Measurements from ENCODE around the gene FOXJ1.

The FOXJ1 gene

DNA sequence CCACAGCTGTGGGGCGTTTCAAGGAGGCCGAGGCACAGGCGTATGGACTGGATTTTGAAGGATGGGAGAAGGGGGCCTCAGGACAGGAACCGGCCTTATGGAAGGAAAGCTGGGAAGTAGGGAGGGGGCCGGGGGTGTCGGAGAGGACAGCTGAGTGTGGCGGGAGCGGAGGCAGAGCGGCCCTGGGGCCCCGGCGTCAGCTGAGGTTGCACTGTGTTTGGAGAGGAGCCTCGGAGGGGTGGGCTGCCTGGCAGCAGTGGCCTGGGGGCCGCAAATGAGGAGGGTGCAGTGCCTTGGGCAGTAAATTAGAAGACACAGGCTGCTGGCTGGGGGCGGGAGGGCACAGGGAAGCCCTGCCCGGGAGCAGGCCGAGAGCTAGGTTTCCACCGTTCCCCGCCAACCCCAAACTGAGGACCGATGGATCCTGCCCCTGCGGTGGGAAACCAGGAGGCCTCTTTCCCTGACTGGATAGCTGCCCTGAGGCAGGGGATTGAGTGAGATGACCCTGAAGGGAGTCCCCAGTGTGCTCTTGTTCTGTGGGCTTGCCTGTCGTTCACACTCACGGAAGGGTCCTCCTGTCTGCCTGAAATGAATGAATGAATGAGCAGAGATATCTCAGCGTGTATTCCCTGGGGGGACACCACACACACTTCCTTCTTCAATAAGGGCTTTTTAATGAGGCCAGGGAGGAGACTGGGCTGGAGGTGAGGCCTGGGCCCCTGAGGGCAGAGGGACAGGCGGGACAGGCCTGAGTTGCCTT lies 18.4 kb downstream of the FOXJ1 start:
- no peak for DNase-seq

DNA sequence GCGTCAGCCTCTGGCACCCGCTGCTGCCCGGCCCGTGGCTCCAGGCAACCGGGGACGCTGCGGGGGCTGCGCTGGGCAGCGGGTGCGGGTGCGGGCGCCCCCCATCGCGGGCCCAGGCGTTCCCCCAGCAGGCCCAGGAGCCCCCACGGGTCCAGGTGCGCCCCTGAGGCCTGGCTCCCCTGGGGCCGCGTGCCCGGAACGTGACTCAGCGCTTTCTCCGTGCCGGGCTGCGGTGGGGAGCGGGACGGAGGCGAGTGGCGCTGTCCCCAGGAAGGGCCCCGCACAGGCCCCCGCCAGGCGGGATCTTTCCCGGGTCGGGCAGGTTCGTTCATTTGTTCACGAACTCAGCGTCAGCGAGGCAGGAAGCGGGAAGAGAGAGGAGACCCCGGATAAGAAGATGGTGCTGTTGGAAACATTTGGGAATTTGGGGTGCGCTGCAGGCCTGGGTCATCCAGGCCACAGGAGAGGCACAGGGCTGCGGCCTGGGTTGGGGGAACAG lies 19.1 kb downstream of the FOXJ1 start:
- DNase-seq: no peak

DNA sequence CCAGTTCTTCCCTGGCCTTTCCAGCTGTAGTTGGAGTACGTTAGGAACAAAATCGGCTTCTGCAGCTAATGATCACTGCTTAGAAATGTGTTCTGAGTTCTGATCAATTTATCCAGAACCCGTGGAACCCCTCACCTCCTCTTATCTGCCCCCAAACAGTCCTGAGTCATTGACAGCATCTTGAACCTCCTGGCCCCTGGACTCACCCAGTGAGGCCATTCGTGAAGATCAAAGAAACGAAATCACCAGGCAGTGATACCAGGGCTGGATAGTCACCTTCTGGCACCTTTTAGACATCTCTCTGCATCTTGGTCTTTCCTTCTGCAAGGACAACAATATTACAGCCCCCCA lies 20.4 kb downstream of the FOXJ1 start:
- no peak for DNase-seq

DNA sequence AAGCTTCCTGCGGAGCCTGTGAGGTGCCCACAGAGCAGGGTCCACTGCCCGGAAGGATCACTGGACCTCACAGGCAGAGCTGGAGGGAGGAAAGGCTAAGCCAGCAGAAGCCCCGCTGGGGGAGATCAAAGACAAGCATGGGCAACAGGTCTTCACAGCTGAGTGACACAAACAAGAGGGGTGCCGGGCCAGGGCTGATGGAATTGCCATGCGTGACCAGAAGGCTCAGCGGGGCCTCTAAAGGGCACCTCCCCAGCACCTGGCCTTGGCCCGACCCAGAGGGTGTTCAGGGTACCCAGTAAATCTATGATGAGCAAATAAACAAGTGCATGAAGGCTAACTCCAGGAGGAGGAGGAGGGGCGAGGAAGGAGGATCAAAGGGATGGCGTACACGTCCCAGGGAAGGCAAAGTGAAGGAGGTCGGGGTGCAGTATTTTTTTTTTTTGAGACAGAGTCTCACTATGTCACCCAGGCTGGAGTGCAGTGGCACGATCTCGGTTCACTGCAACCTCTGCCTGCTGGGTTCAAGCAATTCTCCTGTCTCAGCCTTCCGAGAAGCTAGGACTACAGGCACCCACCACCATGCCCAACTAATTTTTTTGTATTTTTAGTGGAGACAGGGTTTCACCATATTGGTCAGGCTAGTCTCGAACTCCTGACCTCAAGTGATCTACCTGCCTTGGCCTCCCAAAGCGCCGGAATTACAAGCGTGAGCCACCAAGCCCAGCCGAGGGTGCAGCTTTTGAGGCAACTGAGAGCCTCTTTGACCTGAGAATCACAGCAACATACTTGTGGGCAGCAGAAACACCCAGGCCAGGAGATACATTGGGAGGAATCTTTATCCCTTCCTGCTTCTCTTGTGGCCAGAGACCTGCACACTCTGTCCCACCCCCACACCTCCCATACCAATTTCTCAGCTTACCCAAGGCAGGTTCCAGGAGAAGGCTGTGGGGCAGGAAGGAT lies 21.4 kb downstream of the FOXJ1 start:
- no peak for DNase-seq

DNA sequence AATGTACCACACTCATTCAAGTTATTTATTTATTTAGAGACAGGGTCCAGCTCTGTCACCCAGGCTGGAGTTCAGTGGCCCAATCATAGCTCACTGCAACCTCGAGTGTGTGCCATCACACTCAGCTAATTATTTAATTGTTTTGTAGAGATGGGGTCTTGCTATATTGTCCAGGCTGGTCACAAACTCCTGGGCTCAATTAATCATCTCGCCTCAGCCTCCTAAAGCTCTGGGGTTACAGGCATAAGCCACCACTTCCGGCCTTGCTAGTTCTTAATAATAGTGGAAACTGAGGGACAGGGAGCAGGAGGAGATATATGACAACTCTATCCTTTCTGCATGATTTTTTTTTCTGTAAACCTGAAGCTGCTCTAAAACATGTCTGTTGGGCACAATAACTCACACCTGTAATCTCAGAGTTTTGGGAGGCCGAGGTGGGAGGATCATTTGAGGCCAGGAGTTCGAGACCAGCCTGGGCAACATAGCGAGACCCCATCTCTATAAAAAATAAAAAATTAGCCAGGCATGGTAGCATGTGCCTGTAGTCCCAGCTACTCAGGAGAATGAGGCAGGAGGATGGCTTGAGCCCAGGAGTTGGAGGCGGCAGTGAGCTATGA lies 25.8 kb downstream of the FOXJ1 start:
- no peak for DNase-seq

DNA sequence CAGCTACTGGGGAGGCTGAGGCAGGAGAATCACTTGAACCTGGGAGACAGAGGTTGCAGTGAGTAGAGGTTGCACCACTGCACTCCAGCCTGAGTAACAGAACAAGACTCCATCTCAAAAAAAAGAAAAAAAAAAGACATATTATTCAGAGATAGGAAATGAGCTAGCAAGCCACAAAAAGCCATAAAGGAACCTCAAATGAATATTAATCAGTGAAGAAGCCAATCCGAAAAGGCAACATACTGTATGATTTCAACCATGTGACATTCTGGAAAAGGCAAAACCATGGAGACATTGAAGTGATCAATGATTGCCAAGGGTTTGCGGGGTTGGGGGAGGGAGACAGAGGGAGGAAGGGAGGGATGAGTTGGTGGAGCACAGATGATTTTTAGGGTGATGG lies 29.1 kb downstream of the FOXJ1 start:
- no peak for DNase-seq

DNA sequence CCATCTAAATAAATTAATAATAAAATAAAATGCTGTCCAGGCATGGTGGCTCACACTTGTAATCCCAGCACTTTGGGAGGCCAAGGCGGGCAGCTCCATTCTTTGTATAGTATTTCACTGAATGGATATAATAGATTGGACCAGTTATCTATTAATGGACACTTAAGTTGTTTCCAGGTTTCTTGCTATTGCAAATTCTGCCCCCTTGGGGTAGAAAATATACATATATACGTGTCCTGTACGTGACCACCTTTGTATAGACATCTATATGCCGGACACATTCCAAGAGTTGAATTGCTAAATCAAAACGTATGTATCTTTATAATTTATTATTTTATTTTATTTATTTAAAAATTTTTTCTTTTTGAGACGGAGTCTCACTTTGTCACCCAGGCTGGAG lies 33.5 kb downstream of the FOXJ1 start:
- no peak for DNase-seq

DNA sequence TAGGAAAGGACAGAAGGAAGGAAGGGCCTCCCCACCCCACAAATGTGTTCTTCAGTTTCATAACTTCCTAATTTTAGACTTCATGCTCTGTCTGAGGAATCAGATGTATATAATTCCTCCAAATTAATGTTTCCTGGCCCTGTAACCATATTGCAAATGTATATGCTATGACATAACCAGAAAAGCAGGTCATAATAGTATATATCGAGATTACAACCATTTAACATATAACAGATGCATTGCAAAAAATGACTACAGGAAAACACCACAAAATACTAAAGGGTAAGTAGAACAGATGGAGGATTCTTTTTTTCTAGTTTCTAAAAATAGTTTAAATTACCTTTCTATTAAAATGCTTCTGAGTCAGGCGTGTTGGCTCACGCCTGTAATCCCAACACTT lies 34.3 kb downstream of the FOXJ1 start:
- no peak for DNase-seq

DNA sequence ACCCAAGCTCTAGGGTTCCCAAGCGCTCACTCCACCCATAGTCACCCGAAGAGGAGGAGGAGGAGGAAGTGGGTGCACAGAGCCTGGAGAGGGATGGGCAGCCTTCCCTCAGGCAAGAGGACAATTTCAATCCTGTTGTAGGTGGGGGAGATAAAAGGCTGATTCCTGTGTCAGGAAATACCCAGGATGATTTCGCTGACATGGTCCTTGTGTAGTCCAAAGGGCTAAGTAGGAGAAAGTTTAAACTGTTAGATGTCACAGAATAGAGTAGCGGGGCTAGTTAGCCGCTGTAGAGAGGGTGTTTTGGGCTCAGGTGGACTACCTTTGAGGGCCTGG lies 36.2 kb downstream of the FOXJ1 start:
- DNase-seq: no peak

DNA sequence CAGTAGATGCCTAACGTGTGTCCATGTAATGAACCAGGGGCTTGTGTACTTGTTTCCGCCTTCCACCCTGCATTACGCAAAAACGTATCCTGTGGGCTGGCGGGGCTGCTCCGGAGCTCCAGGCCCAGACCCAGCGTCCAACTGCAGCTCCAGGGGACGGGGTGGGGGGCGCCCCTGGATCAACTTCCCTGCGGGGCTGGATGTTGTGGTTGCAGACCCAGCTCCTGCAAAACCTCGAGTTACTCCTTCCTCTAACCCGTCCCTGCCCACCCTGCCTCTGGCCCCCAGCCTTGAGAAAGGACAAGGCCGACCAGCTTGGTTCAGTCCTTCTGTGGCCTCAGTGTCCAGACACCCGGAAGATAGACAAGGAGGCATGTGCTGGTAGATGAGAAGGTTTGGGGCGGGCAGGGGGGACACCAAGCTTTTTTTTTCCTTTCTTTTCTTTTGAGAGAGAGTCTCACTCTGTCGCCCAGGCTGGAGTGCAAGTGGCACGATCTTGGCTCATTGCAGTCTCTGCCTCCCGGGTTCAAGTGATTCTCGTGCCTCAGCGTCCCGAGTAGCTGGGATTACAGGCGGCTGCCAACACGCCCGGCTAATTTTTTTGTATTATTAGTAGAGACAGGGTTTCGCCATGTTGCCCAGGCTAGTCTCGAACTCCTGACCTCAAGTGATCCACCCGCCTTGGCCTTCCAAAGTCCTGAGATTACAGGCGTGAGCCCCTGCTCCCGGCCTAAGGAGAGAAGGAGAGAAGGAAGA lies 36.7 kb downstream of the FOXJ1 start:
- no peak for DNase-seq

DNA sequence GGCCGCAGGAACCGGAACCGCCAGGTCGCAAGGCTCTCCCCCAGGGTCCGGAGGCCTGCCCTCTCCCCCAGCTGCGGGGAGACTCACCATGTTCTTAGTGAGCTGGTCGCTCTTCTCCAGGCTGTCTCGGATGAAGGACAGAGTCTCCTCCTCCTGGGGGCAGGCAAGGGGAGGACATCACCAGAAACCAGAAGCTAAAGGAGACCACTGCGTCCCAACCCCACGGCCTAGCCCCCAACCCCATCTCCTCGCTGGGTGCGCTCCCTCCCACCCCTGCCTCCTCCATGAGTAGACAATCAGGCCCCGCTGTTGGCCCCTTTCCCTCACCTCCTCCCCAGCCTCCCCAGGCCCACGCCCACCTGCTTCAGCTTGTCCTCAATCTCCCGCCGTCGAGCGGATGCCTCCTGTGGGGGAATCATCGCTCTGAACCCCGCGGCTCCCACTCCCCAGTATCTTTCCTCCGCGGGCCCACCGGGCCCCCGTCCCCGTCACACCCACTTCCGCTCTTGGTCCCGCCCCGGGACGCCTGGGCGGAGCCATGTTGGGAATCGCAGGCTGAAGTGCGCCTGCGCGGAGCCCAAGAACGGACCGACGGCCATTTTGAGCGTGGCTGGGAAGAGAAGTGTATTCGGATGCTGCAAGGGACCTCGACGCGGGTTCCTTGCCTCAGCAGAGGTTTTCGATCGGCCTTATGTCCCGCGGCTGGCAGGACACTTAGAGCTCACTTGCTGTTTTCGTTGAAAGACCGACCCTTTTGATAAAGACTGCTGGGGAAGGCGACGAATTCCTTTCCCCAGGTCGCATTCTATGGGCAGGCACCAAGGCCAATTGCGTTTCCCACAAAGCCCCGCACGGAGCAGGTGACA lies 37.5 kb downstream of the FOXJ1 start, which contains the start of gene EXOC7:
Gene EXOC7, minus strand, starts transcription at position 514 of the 866 bp plus-strand sequence. Its CDS starts 95 bp downstream, at position 419.
- DNase-seq: peak; percentile 98

DNA sequence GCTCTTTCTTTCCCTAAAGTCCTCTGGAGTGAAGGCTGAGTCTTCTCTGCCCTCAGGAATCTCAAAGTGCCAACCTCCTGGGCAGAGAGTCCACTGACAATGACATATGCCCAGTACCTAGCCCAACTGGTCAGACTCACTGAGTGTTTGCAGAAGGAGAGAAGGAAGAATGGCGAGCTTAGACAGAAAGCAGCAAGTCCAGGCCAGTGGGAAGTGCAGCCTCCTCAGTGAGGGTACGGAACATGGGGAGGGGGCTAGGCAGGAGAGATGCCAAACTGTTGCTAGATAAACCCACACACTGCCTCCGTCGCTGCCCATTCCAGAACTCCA lies 38.1 kb downstream of the FOXJ1 start:
- no peak for DNase-seq

DNA sequence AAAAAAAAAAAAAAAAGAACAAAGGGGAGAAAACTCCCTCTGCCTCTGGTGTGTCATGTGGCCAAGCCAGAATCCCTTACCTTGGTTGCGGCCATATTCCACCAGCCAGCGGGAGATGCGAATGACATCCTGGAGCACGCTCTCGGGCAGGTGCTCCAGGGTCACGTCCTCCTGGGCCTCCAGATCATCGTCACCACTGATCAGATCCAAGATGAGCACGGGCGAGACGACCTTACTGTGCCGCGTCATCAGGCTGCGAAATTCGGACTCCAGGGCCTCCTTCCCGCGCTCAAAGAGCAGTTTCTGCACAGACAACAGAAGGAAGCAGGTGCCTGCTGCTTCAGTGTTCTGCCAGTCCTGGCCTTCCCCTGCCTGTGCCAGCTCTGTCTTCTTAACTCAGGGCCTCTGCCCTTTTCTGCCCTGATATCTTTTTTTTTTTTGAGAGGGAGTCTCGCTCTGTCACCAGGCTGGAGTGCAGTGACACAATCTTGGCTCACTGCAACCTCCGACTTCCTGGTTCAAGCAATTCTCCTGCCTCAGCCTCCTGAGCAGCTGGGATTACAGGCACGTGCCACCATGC lies 43.2 kb downstream of the FOXJ1 start:
- no peak for DNase-seq

DNA sequence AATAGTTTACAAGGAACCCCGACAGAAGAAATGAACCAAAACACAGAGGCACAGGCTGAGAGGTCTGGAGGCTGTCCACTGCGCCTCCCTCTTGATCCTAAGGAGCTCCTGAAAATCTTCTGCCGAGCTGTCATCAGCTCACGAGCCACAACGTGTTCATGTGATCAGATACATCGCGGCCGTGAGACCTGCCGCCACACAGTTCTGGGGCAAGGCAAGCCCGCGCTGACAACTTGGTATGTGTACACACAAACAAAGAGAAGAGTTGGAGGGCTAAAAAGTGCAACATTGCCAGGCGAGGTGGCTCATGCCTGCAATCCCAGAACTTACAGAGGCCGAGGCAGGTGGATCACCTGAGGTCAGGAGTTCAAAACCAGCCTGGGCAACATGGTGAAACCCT lies 45.1 kb downstream of the FOXJ1 start:
- DNase-seq: no peak

DNA sequence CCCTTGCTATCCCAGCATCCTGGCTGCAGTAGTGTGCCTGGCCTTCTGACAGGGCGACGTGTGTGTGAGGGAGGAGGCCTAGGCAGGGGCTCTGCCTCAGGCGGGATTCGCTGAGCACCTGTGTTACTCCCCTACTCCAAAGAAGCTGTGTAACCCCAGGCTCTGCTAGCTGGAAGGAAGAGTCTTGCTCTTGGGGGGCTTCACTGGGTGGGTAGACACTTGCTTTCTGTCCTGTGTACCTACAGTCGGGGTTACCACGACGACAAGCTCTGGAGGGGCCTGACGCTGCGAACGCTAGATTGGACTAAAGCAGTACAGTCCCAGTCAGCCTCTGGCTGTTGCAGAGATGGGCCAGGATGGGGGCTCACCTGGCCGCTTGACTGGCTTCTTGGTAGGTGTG lies 47.0 kb downstream of the FOXJ1 start:
- DNase-seq: no peak

DNA sequence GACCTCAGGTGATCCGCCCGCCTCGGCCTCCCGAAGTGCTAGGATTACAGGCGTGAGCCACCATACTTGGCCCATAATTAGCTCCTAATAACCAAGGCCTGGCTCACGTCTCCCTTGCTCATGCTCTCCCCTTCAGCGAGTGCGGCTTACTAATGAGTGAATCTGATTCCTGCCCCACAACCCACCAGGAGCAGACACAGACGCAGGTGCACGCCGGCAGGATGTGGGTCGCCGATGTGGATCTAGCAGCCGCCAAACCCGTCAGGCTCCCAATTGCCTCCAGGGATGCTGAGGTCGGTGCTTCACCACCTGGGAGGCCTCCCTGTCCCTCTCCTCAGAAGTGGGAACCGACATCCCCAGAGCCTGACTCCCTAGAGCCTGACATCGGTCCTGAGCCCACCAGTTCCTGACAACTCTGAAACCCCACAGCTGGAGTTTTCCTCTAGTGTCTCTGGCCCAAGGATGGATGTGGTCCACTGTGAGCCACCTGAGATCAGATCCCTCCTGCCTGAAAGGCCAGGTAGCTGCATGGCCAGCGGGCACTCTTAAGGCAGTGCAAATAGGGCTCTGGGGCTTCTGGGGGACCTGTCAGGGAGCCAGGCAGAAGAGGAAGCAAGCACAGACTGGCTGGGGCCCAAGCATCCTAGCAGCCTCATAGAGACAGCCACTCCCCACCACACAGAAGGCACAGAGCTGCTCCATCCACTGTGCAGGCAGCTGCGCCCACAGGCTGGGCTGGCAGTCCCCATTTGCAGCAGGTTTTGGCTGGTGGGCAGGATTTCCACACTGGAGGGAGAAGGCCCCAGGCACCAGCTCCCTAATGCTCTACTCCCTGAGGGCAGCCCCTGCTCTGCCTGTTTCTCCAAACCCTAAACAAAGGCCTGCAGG lies 48.3 kb downstream of the FOXJ1 start:
- DNase-seq: no peak

DNA sequence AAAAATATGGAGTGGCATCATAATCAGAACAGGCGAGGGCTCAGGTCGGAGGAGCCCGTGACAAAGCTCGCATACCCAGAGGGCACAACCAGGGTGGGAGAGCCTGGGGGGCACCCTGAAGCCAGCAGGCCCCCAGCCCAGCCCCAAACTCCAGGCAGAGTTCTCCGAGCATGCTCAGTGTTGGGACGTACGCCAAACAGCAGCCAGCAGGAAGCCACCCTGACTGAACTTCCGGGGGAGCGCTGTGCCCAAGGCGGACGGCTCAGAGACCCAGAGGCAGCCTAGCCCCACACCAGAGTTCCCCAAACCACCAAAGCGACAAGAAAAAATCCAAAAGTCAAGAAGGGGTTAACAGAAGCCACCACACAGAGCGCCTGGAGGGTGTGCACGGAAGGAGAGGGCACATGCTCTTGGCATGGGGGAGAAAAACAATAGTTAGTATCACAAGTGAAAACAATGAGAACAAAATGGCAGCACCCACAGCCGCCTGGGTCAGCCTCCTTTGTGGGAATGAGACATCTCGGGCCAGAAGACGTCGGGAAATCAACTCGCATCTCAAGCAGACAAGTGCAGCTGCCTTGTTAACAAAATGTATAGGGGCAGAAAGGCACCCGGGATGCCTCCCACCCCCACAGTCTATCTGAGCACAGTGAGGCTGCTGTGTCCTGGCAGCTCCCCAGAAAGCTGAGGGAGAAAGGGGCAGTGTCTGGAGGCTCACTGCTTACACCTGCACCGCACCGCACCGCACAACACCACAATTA lies 49.3 kb downstream of the FOXJ1 start:
- DNase-seq: no peak

DNA sequence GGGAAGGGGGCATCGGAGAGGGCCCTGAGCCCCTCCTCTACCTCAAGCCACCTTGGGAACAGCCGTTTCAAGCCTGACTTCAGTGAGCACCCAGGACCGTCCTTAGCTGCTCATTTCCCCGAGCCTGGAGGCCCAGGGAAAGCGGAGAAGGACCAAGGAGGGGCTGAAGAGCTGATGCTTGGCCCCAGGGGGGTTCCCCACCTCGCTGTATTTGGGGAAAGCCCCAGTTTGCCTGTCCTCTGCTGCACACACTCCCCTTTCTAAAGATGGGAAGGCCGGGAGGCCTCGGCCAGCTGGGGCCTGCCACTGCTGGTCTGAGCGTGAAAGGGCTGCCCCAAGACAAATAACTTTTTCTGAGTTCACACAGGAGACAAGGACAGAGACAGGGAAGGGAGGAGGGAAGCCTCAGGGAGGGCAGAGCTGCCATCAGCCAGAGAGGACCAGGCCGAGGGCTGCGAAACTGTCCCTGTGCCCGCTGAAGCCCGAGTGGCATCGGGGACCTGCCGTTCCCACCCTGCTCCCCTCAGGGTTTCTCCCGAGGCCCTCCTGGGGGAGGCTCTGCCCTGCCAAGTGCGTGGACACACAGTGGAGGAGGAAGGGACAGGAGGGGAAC lies 50.4 kb downstream of the FOXJ1 start:
- no peak for DNase-seq
